Activated T-cell treated with anti-CD3 and anti-CD28 coated beads, Interleukin-2, amount 50 U/mL, for 4 hours (primary cell): ENCODE results near the gene DLL1. TPM values are rescaled to one million over a fixed set of nuclear protein-coding genes. Genes with fewer than 3 reads are reported as not detected.
"Not testable (repeated sequence)": the region's sequence is repeated elsewhere in the genome, so short reads cannot be mapped to it uniquely, and the experiment has no call there.

Experiments used
- ATAC-seq, 2 donors: fragments of 200-7000 bp; cut with Tn5 transposase; one replicate each; pipeline ENCODE4 v1.10.0; 2021
- DNase-seq: peaks from one replicate; pipeline ENCODE4 v3.0.0-alpha.2; 2020
- H3K27me3 Mint-ChIP-seq: one replicate; pipeline ENCODE4 v1.8.0; 2021; ENCODE audit warnings: low read depth, mixed read lengths
- H3K36me3 Mint-ChIP-seq: one replicate; pipeline ENCODE4 v1.8.0; 2022; ENCODE audit warnings: mixed read lengths; ENCODE audit not compliant: insufficient read depth
- H3K4me1 Mint-ChIP-seq: one replicate; pipeline ENCODE4 v1.8.0; 2021; ENCODE audit warnings: low read depth, mixed read lengths
- H3K4me3 Mint-ChIP-seq: one replicate; pipeline ENCODE4 v1.8.0; 2021; ENCODE audit warnings: mild to moderate bottlenecking, moderate library complexity, mixed read lengths
- H3K9me3 Mint-ChIP-seq: one replicate; pipeline ENCODE4 v1.8.0; 2021; ENCODE audit warnings: mixed read lengths
- total RNA-seq, 3 donors: library from RNA; stranded (reverse); gene quantifications; one replicate each; pipeline ENCODE4 v1.2.1, GENCODE V29; 2021

DLL1 gene
- total RNA-seq, 3 donors from 2014 or later, result 0.18 to 1.4 (median 1.0) TPM

DNA sequence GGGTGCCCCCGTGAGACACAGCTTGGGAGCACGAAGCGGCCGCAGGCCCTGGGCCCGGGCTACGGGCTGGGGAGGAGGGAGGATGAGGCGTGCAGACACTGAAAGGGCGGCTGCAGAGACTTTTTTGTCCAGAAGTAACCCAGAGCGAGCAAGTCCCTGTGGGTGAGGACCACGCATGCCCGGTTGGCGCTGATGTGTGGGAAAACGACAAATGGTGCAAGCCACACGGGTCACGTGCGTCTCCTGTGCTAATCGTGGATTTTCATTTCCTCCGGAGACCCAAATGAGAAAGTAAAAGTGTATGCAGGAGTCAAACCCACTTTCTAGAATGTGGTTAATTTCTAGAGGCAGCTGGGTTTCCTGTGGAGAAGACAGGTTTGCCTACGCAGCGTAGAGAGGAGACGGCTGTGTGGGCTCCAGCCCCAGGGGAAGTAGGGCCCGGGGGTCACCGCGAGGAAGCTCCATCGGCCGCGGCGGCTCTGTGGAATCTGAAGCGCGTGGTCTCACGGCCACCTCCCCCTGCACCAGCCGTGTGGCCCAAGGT, 19.0 kb downstream of the DLL1 start:
- DNase-seq (peak; percentile 52), ATAC-seq (peak; percentile 89 to 94)
- Mint-ChIP-seq H3K36me3 (peaks cover 2% of the 10 kb centered on the region), H3K27me3 (peaks cover 16% of the 10 kb centered on the region), H3K9me3 (no peaks in the 10 kb centered on the region), H3K4me1 (peaks cover 20% of the 10 kb centered on the region), H3K4me3 (peak overlapping the region; percentile 78)

DNA sequence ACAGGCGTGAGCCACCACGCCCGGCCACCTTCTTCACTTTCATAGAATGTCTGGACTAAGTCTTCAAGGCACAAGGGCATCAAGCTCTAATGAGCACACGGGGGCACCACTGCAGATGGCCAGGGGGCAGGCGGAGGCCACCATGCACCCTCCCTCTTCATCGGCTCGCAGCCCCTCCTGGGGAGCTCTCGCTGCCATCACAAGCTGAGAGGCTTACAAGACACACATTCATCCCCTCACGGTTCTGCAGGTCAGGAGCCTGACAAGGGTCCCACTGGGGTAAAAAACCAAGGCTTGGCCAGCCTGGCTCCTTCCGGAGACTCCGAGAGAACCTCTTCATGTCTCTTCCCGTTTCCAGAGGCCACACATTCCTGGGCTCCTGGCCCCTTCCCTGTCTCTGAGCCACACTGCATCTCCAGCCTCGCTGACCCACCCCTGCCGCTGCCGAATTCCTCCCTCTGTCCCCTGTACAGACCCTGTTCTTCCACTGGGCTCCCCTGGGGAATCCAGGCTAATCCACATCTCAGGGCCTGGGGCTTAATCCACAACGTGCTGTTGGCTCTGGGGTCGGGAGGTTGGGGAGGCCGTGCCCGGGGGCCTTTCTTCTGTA, 19.8 kb downstream of the DLL1 start:
- no peak for ATAC-seq
- Mint-ChIP-seq H3K27me3 (peaks cover 18% of the 10 kb centered on the region), H3K36me3 (peaks cover 2% of the 10 kb centered on the region)

DNA sequence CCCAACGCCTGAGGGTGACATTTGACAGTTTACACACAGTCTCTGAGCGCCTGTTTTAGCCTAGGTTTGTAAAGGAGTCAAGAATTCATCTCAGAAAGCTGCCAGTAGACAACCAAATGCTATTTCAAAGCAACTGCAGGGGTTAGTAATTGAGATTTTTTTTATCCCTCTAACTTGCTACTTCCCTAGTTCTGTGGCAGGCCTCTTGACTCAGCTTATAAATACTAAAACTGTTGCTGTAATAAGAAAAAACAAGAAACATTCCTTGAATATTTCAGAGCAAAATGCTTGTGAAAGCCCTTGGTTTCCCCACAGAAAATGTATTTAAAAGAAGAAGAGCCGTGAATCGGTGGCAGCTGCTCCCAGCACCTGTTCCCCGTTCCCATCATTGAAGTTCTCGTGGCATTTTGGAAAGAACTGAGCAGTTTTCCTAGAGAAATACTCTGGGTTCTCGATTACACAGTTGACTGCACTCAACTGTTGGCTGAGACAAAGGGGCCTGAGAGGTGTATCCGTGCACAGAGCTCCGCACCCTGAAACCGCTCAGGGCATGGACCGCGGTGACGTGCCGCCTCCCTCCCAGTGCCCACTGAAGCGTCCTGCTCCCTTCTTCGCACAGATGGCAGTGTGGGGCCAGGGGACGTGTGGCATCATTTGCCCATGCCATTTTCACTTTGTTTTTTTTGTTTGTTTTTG, 20.9 kb downstream of the DLL1 start:
- H3K4me3 Mint-ChIP-seq, result no peak overlapping the region
- DNase-seq (no peak), ATAC-seq (no peak)
- H3K36me3 Mint-ChIP-seq, result peaks cover 2% of the 10 kb centered on the region
- H3K4me1 Mint-ChIP-seq, result peaks cover 20% of the 10 kb centered on the region
- H3K27me3 Mint-ChIP-seq, result peaks cover 22% of the 10 kb centered on the region
- no peaks in the 10 kb centered on the region for H3K9me3 Mint-ChIP-seq

More for the DNA sequence above, 19.8 kb downstream of the DLL1 start:
- Mint-ChIP-seq H3K4me3 (peak overlapping the region; percentile 78), H3K4me1 (peaks cover 20% of the 10 kb centered on the region), H3K9me3 (no peaks in the 10 kb centered on the region)
- no peak for DNase-seq

DNA sequence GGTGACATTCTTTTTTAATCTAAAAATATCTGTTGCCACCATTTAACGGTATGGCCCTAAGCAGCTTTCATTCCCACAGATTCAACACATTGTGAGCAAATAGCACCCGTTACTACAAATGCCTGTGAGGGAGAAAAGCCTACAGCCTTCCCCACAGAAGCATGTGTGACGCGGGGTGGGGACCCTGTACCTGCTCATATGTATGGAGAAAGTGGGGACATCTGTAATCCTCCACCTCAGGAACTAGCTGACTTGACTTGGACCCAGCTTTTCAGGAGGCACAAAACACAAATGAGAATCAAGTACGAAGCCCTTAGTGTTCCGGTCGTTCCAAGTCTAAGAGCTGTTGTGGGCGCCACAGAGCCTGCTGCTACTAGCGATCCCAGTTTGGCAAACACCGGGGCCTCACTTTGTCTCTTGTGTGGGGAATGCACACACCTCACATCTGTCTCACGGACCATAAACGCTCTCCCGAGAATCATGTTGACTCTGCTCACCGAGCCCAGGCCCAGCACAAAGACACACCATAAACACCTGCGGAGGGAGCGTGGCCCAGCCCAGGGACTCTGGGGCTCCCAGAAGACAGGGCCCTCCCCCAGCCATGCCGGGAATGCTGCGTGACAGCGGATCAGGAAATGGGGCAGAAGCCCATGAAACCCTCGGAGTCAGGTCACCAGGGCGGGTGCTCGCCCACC, 21.6 kb downstream of the DLL1 start:
- Mint-ChIP-seq H3K4me3 (no peak overlapping the region), H3K4me1 (peaks cover 20% of the 10 kb centered on the region), H3K9me3 (no peaks in the 10 kb centered on the region), H3K27me3 (peaks cover 22% of the 10 kb centered on the region), H3K36me3 (peaks cover 2% of the 10 kb centered on the region)
- no peak for DNase-seq
- ATAC-seq, result no peak

DNA sequence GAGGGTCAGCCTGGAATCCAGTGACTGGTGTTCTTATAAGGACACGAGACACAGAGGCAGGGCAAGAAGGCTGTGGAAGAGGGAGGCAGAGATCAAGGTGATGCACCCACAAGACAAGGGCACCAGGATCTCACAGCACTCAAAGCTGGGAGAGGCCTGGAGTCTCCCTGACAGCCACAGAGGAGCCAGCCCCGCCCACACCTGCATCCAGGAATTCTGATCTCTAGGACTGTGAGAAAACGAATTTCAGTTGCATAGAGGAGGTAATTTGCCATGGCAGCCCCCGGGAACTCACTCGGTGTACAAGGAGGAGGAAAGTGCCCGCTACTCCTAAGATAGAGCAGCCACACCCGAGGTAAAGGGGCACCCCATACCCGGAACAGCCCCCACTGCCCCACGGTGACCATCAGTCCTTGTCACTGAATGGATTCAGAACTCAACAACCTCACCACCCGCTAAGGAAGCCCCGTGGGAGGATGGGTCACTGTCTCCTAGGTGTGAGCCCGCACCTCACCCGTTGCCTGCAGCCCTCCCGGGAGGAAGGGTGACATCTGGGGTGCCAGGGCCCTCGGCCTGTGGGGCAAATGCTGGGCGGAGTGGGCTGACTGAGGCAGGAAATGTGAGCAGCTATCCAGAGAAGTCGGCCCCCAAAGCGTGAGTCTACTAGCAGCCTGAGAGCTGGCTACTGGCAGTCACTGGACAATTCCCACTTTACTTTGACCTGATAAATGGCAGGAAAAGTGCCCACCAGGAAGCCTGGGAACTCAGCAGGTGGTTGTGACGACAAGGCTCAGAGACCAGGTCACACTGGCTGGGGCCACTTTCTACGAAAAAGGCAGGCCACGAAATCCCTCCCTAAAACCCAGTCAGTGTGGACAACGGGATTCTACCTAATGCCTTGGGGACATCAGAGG, 22.4 kb downstream of the DLL1 start:
- Mint-ChIP-seq H3K4me1 (peaks cover 17% of the 10 kb centered on the region), H3K9me3 (no peaks in the 10 kb centered on the region), H3K36me3 (peaks cover under 1% of the 10 kb centered on the region), H3K27me3 (peaks cover 15% of the 10 kb centered on the region), H3K4me3 (no peak overlapping the region)
- DNase-seq, result no peak
- no peak for ATAC-seq

DNA sequence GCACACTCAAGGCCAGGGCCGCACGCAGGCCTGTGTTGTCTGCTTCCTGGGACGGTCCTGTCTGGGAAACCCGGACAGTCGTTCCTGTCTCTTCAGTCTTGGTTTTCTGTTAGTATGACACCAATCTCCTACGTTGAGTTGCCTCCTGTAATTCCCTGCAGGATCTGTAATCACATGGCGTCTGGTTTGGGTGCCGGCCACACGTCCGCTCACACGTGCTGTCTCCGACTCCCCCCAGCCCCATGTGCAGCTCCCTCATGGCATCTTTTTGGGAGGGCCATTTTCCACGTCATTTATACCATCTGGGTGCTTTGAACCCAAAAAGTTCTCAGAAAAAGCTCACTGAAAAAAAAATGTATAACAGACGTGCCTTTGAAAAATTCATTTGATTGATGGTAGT, 23.2 kb downstream of the DLL1 start:
- peaks cover 19% of the 10 kb centered on the region for H3K27me3 Mint-ChIP-seq
- ATAC-seq (no peak), DNase-seq (no peak)
- no peaks in the 10 kb centered on the region for H3K9me3 Mint-ChIP-seq
- H3K36me3 Mint-ChIP-seq, result no peaks in the 10 kb centered on the region
- H3K4me3 Mint-ChIP-seq, result no peak overlapping the region
- peaks cover 14% of the 10 kb centered on the region for H3K4me1 Mint-ChIP-seq

DNA sequence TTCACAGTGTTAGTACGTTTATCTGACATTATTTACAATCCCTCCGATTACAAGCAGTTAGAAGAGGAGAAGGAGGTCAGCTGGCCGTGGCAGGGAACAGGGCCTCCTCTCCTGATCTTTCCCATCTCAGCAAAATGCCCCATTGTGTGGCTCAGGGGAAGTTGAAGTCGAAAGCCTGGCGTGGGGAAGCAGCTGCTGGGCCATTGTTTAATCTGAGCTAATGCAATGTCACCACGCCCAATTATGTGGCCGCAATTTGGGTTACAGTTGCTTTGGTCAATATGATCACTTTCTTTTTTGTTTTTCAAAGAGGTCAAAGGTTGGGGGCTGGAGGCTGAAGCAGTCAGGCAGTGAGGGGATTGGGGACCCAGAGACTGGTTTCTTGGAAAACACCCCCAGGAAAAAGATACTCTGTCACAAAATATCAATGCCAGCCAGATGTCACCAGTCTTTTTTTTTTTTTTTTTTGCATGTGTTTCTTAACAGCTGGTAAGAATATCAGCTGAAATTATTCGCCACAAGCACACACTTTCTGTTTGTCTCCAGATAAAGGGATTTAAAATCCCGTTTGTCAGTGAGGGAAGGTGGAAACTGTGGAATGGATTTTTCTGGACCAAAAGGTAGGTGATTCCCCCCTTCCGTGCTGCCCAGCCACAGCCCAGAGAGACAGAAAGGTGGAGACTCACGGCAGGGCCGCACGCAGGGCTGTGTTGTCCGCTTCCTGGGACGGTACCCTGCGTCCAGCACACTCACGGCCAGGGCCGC, 24.6 kb downstream of the DLL1 start:
- H3K4me3 Mint-ChIP-seq, result no peak overlapping the region
- DNase-seq, result no peak
- H3K4me1 Mint-ChIP-seq, result peaks cover under 1% of the 10 kb centered on the region
- ATAC-seq, result no peak
- no peaks in the 10 kb centered on the region for H3K9me3 Mint-ChIP-seq
- H3K36me3 Mint-ChIP-seq, result no peaks in the 10 kb centered on the region
- peaks cover 19% of the 10 kb centered on the region for H3K27me3 Mint-ChIP-seq

DNA sequence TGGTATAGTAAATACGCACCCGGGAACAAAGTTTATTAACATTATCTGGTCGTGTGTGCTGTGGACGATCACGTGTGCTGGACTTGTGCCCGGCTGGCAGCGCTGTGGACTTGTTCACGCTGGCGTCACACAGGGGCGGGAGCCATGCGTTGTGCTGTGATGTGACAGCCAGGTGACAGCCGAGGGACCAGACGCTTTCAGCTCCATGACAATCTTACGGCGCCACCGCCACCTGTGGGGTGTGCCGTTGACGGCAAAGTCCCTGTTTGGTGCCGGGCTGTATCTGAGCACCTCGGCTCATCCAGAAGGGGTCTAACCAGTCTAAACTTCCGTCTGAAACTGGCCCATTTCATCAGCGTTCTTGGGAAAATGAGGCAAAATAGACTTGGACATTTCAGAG, 25.2 kb downstream of the DLL1 start:
- Mint-ChIP-seq H3K9me3 (no peaks in the 10 kb centered on the region), H3K4me3 (no peak overlapping the region), H3K27me3 (peaks cover 19% of the 10 kb centered on the region), H3K4me1 (no peaks in the 10 kb centered on the region), H3K36me3 (no peaks in the 10 kb centered on the region)
- ATAC-seq, result no peak
- no peak for DNase-seq

DNA sequence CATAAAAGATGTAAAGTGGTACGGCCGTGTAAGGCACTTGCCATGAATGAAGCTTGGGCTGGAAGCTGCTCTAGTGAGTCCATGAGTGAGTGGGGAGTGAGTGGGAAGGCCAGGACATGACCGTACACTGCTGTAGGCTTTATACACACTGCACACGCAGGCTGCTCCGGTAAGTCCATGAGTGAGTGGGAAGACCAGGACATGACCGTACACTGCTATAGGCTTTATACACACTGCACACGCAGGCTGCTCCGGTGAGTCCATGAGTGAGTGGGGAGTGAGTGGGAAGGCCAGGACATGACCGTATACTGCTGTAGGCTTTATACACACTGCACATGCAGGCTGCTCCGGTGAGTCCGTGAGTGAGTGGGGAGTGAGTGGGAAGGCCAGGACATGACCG, 26.2 kb downstream of the DLL1 start:
- H3K36me3 Mint-ChIP-seq, H3K4me3 Mint-ChIP-seq, H3K4me1 Mint-ChIP-seq, DNase-seq, H3K9me3 Mint-ChIP-seq, ATAC-seq: not testable (repeated sequence)
- H3K27me3 Mint-ChIP-seq, result peaks cover 19% of the 10 kb centered on the region

DNA sequence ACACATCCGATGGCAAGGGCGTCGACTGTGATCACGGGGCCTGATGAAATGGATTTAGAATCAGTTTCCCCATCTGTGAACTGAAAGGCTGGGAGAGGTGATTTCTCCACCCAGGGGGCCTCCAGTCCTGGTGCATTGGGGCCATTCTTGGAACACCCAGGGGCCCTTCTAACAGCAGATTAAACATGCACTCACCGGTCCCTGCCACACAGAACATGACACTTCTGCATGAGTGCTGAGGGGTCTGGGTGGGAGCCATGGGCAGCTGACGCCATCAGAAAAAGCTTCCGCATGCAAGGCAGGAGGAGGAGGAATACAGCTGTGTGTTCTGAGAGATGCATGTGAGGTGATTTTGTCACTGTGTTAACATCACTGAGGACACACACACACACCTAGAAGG, 26.8 kb downstream of the DLL1 start:
- Mint-ChIP-seq H3K9me3 (no peaks in the 10 kb centered on the region), H3K36me3 (no peaks in the 10 kb centered on the region), H3K4me1 (no peaks in the 10 kb centered on the region), H3K27me3 (peaks cover 15% of the 10 kb centered on the region), H3K4me3 (no peak overlapping the region)
- DNase-seq, result no peak
- no peak for ATAC-seq

DNA sequence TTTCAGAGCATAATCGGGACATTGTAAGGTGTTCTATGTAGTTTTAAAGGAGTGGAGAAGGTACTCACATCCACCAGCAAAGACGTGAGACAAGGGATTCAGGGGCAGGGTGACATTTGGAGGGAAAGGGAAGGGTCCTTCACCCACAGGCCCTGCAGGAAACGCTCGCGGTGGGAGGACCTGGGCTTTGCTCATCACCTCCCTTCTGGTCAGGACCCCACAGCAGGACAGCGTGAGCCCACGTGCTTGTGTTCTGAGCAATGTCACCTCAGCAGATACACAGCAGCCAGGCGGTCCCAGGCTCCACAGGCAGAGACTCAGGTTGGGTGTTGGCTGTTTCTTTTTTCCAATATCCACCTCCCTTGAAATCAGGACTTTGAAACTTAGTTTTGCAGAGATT, 27.5 kb downstream of the DLL1 start:
- Mint-ChIP-seq H3K9me3 (no peaks in the 10 kb centered on the region), H3K4me3 (no peak overlapping the region), H3K27me3 (peaks cover 15% of the 10 kb centered on the region), H3K4me1 (no peaks in the 10 kb centered on the region), H3K36me3 (no peaks in the 10 kb centered on the region)
- no peak for DNase-seq
- ATAC-seq, result no peak

DNA sequence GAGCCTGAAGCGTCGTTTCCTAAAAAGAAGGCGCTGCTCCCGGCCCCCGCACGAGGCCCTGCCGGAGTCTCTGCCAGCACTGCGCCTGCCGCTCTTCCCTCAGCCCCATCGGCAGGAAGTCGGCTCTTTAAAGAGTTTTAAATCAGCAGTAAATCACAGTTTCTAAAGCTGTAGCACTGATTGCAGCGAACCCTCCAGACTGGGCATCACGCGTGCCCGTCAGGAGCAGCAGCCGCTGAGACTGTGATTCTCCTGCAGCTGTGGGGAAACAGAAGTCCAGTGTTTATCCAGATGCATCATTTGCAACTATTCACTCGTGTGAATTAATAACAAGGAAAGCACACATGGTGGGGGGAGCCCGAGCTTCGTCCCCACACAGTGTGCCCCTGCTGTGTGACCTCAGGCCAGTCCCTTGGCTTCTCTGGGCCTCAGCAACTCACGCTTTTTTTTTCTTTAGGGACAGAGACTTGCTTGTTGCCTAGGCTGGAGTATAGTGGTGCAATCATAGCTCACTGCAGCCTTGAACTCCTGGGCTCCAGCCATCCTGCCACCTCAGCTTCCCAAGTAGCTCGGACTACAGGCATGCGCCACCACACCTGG, 28.3 kb downstream of the DLL1 start:
- ATAC-seq, result no peak
- no peak for DNase-seq
- Mint-ChIP-seq H3K27me3 (peaks cover 10% of the 10 kb centered on the region), H3K9me3 (no peaks in the 10 kb centered on the region), H3K36me3 (no peaks in the 10 kb centered on the region), H3K4me3 (no peak overlapping the region), H3K4me1 (no peaks in the 10 kb centered on the region)
